GM21515 (cell line): Measurements from ENCODE around the gene PHF12.
A peak's percentile ranks its signal among the peaks of the same experiment; 100 is the strongest.

Experiments used
- ATAC-seq: cut with Tn5 transposase; IDR thresholded peaks from one replicate; pipeline ENCODE4 v1.9.1; 2021; ENCODE audit not compliant: unreplicated experiment

Gene PHF12

DNA sequence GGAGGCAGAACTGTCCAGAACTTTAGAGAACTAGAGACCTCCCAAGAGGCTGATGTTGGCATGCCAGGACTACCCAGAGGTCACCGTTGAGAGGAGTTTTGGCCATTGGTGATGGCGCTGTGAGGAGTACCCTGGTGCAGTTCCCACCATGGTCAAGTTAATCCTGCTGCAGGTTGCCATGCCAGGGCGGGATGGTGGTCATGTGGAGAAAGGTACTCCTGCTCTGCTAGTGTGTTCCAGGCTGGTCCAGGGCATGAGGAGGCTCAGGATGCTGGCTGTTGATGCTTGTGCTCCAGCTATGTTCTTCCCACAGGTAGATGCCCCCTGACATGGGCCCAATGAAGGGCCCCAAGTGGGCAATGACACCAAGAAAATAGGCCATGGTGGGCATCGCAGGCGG is 4.1 kb upstream of the PHF12 start:
- ATAC-seq = no peak

DNA sequence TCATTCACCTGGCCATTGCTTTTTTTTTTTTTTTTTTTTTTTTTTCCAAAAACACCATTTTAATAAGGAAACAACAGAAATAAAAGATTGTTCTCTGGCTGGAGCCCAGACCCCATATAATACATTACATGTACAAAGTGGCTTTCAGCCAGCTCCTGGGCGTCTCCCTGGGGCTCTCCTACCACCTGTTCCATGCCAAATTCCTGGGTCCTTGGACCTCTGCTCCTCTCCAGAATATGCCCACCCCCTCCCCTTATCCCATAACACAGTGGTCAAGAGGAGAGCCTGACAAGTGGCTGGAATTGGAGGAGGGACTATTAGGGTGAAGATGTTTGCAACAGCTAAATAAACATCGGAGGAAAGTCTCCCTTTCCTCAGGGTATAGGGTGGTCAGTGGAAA is 3.6 kb upstream of the PHF12 start:
- ATAC-seq = no peak

DNA sequence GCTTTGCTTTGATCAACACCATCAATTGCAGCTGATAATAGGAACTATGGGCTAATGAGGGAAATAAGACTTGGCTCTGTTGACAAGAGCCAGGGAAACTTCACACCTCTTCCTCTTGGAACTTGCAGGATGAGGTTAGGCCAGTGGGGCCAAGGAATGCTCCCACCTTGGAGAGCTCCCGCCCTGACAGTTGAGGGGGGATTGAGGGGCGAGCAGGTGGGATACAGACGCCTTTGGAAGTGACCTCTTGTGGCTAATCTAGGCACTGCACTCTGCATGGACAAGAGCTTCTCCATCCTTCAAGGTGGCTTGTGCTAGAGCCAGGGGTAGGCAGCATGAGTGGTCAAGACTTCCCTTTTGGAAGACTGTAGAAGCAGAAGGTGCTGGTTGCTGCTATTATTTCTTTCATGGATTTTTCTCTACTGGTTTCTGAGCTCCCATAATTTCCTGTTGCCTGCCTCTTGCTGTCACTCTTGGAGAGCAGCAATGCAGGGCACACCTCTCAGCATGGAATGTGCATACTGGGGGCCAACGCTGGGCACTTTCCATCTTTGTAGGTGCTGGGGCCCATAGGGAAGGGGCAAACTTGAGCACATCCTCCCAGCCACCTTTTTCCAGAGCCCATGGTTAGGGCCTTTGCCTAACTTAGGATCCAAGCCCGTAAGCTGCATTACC is 2.3 kb upstream of the PHF12 start:
- ATAC-seq = no peak

DNA sequence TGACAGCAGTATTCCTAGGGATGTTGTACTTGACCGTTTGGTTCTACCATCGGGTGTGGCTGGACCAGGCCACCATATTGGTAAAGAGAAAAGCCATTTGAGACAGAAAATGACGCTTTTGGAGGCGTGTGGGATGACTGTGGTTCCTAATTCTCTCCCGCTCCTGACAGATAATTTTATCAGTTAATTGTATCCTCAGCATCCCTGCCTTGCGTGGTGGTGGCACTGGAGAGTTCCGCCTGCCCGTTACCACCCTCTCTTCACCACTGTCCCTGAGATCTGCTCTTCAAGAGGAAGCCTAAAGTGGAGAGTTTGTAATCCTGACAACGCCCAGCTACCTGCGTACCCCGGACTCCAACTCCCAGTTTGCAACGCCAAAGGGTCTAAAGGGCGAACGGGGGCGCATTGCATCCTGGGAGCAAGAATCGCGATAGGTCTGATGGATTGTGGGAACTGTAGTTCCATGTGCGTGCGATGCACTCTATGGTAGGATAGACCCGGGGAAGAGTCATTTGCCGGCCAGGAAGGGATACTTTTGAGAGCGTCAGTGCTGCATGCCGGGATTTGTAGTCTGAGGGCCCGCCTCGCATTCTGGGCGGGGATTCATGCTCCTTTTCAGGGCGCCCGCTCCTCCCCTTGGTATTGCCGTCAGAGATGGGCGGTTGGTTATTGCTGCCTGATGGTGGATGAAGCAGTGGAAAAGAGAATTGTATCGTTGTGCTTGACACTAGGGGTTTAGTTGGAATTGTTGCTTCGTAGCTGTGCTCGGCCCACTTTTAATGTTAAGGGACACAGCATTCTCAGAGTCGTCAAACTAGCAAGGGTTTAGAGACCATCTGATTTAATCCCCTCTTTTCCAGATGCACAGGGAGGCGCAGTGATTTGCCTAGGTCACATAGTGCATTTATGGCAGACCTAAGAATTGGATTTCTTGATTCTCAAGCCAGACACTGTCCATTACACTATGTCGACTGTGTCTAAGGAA is 965 bp upstream of the PHF12 start:
- peak; percentile 63 for ATAC-seq

DNA sequence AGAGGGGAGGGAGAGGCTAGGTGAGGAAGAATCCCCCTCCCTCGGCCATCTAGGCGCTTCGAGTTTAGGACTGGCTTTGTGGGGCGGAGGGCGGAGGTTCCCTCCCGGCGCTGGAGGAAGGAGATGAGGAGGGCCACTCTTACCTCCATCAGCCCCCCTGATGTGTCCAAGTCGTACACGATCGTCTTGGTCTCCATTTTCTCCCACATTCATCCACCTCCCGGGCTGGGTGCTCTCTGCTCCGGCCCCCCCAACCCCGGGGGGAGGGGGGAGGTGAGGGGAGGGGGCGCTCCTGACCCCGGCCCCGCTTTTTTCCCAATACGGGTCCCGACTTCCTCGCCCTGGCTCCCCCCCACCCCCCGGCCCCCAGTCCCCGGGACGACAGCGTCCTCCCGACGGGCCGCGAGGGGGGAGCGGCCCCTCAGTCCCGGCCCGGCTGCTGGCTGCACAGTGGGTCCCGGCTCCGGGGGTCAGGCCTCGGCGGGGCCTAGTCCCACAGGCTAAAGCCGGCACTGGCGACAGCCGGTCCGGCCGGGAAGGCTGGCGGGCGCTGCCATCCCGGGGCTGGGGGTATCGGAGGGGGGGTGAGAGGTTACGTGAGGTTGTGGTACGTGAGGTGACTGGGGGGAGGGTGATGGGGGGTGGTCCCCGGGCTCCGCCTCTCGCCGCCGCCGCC is 428 bp downstream of the PHF12 start:
- ATAC-seq = peak; percentile 0

DNA sequence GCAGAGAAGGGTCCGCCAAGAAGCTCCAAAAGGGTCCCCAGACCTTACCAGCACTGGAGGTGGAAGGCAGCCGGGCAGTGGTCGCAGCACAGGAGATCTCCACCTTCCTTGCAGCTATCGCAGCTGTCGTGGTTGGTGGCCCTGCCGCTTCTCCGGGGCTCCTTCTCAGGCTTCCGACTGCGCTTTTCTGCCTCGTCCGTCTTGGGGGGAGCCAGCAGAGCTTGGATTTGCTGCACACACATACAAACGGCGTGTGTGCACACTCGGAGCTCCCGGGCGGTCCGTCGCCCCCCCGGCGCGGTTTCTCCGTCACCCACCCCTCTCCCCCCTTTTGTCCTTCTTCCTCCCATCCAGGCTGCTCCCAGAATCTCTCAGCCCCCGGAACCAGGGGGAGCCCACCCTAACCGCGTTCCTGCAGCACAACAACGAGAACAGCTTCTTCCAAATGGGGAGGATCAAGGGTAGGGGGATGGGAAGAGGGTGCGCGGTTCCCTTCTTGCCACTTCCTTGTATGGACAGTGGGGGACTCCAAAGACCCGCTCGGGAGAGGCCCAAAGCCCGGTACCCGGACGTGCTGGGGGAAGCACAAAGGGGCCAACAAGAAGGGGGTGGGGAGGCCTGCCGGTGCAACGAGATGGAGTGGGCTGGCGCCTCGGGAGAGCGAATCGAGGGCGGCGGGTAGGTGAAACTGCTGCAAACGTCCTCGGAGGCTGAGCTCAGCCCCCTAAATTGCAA is 1.1 kb downstream of the PHF12 start:
- no peak for ATAC-seq

DNA sequence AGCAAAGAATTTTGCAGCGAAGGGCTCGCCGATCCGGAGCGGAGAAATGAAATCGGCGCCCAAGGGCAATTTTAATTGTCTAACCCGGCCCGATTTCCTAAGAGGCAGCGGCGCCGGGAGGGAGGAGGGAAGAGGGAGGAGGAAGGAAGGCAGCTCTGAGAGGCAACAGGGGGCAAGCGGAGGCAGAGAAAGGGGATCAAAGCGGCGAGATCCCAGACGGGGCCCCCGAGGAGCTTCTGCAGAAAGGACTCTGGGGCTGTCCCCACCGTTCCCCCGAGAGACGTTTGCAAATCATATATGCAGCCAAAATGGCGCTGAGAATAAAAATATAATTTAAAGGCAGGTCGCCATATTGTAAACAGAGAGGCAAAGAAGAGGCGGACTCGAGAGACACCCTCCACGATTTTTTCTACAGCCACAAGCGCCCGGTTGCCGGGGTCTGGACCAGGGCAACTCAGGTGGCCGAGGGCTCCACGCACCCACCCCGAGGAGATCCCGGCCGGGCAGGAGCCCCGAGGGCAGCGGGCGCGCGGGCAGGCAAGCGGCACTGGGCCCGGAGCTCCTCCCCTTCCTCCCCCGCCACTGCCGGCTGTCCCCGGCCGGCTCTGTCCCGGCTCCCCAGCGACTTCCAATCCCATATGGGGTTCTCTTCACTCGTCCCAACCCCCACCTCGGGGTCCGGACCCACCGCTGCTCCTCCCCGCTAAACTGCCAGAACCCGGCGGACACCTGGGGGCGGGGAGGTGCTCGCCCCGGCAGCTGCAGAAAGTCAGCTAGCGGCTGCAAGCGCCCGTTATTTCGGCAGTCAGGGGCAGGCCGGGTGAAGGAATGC is 1.9 kb downstream of the PHF12 start:
- ATAC-seq = no peak

DNA sequence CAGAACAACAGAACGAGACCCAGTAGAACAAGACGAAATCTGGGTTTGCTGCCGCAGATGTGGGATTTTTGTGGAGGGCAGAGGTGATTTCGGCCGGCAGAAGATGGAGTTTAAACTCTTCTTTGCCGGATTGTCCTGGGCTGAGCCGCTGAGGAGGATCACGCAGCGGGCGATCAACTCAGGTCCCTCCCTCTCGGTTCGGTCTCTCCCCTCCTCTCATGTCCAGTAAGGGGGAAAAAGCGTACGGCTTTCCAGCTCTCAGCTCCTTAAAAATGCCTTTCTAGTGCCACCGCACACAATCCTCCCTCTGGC is 2.5 kb downstream of the PHF12 start:
- no peak for ATAC-seq

DNA sequence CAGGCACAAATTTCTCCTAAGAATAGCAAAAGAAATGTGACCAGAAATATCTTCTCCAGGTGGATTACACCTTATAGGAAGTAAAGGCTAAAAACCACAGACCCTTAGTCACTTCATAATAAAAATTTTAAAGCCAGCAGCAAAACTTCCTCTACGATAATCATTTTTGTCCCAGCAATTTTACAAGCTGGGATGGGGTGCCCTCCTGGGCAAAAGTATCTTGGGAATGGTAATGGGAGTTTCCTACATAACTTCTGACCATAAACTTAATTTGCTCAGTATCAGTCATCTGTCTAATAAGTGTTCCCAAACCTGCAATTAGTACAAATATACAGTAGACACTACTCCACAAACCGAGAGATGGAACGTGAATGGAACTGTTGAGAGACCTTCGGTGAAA is 3.0 kb downstream of the PHF12 start:
- no peak for ATAC-seq

DNA sequence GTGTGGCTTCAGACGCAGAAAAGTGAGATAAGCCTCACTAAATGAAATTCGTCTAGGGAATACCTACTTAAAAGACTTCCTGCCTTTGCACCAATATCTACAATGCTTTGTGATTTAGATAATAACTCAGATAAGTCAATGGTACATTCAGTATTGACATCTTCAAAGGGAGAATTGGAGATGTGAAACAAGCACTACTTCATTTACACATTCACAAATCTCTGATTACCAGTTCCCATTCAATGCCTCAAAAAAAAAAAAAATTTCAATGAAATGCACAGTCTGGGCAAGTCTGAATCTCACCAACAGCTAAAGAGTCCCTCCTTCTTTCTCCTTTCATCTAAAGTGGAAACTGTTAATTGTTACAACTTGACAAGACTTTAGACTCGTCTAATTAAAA is 3.7 kb downstream of the PHF12 start:
- no peak for ATAC-seq

DNA sequence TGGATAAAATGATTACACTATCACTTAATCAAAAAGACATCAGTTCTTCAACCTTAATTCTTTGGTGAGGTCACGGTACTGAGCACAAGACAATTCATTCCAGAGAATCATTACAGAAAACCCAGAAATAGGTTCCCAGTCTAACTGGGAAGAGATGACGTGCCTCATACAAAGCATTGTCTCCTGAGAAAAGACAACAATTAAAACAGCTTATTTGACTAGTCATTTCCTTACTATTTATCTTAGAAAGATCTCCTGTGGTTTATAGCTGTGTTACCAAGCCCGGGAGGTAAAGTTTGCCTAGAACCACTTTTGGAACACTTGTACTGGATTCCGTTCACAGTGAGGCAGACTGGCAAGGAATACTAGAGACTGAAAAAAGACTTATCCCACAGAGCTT is 5.1 kb downstream of the PHF12 start:
- no peak for ATAC-seq

DNA sequence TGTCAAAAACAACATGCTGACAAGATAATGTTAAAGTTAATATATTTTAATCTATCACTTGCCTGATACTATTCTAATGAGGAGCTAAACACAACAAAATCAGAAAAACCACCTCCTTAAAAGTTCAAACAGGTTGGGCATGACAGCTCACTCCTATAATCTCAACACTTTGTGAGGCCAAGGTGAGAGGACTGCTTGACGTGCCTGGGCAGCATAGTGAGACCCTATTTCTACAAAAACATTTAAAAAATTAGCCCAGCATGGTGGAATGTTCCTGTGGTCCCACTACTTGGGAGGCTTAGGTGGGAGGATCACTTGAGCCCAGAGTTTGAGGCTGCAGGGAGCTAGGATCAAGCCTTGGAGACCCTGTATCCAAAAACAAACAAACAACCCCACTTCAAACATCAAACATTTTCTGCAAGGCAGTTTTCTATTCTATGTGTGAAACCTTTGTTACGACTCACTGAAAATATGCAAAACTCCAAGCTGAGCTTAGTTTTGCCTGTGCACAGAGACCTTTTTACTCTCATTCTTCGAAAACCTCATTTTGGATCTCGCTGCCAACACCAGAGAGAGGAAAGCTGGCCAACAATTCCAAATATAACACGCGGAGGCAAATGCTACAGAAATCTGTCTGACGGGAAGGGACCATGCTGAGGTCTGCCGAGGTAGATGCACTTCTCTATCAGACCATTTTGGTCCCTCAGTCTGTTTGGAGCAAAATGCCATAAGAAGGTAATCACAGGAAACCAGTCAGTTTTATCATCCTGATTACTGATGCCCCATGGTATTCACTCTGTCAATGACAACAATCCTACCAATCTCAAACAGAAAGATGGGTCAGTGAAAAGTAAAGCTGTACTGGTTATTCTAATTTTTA is 6.2 kb downstream of the PHF12 start:
- ATAC-seq = no peak

DNA sequence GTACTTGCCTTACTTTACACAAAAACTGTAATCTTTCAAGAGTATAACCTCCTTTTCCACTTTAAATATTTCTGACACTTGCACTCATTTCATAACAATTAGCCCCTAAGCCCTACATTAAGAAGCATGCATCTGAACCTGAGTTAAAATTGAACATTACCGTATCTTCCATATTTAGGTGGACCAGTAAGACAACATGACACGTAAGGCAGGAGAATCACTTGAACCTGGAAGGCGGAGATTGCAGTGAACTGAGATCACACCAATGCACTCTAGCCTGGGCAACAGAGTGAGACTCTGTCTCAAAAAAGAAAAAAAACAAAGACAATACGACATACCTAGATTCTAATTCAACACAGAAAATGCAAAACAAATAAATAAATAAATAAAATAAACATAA is 7.0 kb downstream of the PHF12 start:
- no peak for ATAC-seq

DNA sequence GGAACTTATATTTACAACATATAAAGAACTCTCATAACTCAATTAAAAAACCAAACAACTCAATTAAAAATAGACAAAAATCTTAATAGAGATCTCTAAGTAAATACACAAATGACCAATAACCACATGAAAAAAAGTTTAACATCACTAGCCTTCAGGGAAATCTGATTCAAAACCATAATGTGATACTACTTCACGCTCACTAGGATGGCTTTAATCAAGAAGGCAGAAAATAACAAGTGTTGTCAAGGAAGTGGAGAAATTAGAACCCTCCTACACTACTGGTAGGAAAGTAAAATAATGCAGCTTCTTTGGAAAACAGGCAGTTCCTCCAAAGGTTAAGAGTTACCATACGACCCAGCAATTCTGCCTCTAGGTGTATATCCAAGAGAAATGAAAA is 8.4 kb downstream of the PHF12 start:
- no peak for ATAC-seq

DNA sequence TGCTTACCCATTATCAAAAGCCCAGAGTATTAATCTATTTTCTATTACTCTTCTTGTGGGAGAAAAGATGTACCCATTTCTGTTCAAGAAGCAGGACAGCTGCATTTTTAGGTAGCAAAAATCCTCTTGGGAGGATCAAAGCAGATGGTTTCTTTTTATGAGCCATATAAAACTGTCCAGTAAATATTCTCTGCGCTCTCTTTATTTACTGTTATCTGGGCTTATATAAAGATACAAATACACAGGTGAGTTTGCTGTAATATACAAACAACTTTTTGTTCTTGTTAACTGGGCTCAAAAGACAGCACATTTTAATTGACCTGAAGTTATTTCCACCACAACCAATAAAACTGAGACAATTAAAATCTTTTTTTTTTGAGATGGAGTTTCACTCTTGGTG is 10.1 kb downstream of the PHF12 start:
- no peak for ATAC-seq

DNA sequence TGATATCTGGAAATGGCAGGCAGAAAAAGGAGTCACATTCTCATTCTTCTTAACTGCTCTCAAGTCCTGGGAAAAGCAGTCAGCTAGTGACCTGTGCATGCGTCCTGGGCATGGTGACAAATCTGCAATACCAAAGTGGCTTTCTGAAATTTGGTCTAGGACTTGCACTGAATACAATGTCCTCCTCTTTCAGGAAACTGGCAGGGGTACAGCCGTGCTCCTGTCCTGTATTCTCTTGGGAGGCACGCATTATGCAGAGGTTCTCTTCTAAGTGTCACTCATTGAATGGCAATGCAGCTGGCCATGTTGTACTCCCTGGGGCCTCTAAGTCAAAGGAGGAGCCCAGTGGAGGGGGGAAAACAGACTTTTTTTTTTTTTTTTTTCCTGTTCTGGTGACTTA is 10.6 kb downstream of the PHF12 start:
- ATAC-seq = no peak

DNA sequence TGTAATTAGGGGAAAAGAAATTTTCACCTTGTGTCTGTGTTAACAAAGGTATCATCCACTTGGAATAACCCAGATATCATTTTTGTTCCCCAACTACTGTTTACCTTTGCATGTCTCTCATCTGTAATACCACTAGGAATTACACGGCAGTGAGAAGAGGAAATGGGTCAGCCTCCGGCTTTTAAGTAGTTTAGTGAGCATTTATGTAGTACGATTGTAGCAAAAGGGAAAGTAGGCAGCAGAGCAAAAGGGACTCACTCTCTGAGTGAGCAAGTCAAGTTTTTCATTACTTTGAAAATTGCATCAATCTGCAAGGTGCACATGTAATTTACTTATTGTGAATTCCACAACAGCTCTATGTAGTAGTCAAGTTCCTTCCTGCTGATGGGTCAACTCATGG is 11.2 kb downstream of the PHF12 start:
- ATAC-seq = no peak

DNA sequence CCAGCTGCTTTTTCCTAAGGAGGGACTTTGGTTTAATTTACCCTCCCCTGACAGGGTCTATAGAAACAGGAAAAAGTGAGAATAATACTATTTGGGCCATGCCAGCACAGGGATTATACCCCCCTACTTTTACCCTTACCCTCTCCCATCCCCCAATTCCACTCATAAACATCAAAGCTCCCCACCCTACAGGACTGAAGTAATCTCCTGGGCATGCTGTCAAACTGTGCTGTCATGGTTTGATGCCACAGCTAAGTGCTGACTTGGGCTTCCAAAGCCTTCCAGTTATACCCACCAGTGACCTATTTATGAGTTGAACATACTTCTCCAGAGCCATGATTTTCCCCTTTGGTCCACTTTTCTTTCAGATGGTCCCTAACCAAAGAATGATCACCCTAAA is 12.8 kb downstream of the PHF12 start:
- ATAC-seq = no peak

DNA sequence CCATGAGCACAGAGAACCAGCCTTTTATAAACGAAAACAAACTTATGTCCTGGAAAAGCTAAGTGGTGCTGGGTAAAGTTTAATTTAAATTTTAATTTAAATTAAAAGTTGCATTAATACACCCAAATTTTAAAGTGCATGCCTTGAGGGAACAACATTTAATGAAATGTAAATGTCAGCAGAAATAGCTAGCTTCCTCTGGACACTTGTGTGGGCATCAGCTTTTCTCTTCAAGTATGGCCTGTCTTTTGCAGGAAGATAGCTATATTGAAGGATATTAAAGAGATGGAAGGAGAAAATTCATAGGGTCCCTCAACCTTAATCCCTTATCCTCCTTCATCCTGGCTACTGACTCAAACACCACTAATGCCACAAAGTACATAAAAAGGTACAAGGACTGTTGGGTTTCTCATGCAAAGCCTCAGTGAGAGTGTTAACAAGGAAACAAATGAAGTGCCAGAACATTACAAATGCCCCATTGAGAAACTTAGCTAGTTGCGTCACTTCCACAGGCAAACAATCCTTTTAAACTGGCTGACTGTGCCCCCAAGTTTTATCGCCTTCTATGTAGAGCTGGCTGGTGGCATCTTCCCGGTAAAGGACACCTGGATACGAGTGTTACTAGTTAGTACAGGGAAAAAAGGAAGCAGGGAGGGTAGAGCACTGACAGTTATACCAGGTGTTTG is 14.1 kb downstream of the PHF12 start:
- no peak for ATAC-seq
